ENCODE results near the gene RAB38.

RAB38 gene

GRCh38 chr11:88119561-88119960 lies 55.7 kb downstream of the RAB38 start:
- CTCF ChIA-PET: no interaction called here
- no peak for TF ChIP-seq CTCF (IDR thresholded peaks at IDR 0.05; ENCODE audit: insufficient read depth, low read length, missing control alignments)
- no peak overlapping the region for H3K4me3 ChIP-seq (ENCODE audit: low read depth, low read length)
- POLR2A ChIA-PET: no interaction called here
- no peak for DNase-seq (ENCODE audit: low read depth, low spot score)

- TF ChIP-seq CTCF (IDR thresholded peaks at IDR 0.05; ENCODE audit: insufficient read depth, low read length, missing control alignments): no peak
- H3K4me3 ChIP-seq (ENCODE audit: low read depth, low read length): no peak overlapping the region
- no peak for DNase-seq (ENCODE audit: low read depth, low spot score)
- CTCF ChIA-PET: no interaction called here
- POLR2A ChIA-PET: no interaction called here
These were observed 57.9 kb downstream of the RAB38 start for GRCh38 chr11:88117281-88117858.

GRCh38 chr11:88115828-88116755 lies 59.2 kb downstream of the RAB38 start:
- H3K4me3 ChIP-seq (ENCODE audit: low read depth, low read length): no peak overlapping the region
- ChIA-PET POLR2A (no interaction called here), CTCF (no interaction called here)
- DNase-seq (ENCODE audit: low read depth, low spot score): no peak
- TF ChIP-seq CTCF (IDR thresholded peaks at IDR 0.05; ENCODE audit: insufficient read depth, low read length, missing control alignments): no peak

DNA sequence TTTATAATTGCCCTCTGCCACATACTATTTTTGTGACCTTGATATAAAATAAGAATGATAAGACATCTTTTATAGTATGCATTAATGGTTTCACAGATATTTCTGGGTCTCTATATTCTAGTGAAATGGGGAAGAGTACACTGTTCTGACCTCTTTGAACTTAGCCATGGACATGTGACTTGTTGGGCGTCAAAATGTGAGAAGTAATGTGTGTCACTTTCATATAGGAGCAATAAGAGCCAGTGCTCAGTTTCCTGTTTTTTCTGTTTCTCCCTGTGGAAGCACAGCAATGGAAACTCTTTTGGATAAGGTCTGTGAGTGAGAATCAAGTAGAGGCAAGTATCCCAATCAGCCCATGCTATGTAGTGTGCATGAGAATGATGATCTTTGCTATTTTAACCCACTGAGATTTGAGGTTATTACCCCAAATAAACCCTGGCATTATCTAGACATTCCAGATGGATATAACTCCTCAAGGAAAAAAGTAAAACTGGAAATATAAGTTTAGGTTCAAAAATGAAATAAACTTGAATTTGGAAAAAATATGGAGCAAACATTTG lies 60.7 kb downstream of the RAB38 start:
- POLR2A ChIA-PET: no interaction called here
- TF ChIP-seq CTCF (IDR thresholded peaks at IDR 0.05; ENCODE audit: insufficient read depth, low read length, missing control alignments): no peak

DNA sequence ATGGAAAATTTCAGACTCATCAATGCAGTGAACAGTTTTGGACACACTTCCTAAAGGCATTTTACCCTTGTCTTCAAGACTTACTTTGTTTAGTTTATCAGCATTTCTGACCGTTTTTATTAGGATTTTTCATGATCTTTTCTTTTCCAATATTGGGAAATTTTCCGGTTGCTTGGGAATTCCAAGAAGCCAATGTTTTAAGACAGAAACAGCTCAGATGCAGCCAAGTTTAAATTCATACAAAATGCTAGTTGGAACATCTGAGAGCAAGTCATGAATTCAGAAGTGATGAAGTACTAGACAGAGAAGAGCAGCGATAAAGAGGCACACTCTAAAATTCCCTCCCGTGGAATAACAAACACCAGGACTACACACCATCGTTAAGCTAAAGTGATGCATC lies 68.6 kb downstream of the RAB38 start:
- ChIA-PET CTCF (interaction anchor here (1.0 to 1.5 kb wide), 3 partner anchors 437 to 446 kb away, joined by 3 read pairs; no protein-coding TSS in a partner anchor), POLR2A (no interaction called here)
- no peak overlapping the region for H3K4me3 ChIP-seq (ENCODE audit: low read depth, low read length)
- no peak for TF ChIP-seq CTCF (IDR thresholded peaks at IDR 0.05; ENCODE audit: insufficient read depth, low read length, missing control alignments)
- no peak for DNase-seq (ENCODE audit: low read depth, low spot score)

More for the DNA sequence above, 60.7 kb downstream of the RAB38 start:
- H3K4me3 ChIP-seq (ENCODE audit: low read depth, low read length): no peak overlapping the region
- no peak for DNase-seq (ENCODE audit: low read depth, low spot score)
- CTCF ChIA-PET: no interaction called here

DNA sequence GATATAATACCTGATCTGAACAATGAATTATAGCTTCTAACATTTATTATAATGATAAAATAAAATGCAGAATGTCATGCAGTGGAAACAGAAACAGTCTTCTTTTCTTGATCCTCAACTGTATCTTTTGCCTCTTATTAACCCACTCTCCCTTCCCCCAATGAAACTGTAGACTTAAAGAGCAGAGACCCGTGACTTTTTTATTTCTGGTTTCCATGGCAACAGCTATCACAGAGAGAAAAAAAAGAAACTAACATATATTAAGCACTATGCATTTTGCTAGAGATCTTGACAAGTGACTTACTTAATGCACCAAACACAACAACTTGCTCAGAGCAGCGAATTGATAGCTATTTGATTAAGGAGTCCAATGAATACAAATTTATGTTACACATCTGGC lies 69.3 kb downstream of the RAB38 start:
- DNase-seq (ENCODE audit: low read depth, low spot score): no peak
- TF ChIP-seq CTCF (IDR thresholded peaks at IDR 0.05; ENCODE audit: insufficient read depth, low read length, missing control alignments): no peak
- POLR2A ChIA-PET: no interaction called here
- no peak overlapping the region for H3K4me3 ChIP-seq (ENCODE audit: low read depth, low read length)
- CTCF ChIA-PET: interaction anchor here (1.0 to 1.5 kb wide), 2 partner anchors 438 to 442 kb away, joined by 3 read pairs; no protein-coding TSS in a partner anchor

Measured in AG04449 (cell line).